Endodermal cell (in vitro differentiated cells): ENCODE results near the gene VPS52. TPM values are rescaled to one million over a fixed set of nuclear protein-coding genes. Genes with fewer than 3 reads are reported as not detected.

Experiments used
- DNase-seq: peaks from one replicate; pipeline ENCODE4 v3.0.0-alpha.2; 2017
- H3K27ac ChIP-seq: 2 replicates; pipeline ENCODE4 v1.5.1; 2013; ENCODE audit warnings: mild to moderate bottlenecking, low read depth, low read length, moderate library complexity
- H3K27me3 ChIP-seq: 2 replicates; pipeline ENCODE4 v1.6.1; 2013; ENCODE audit warnings: mild to moderate bottlenecking, low read length, moderate library complexity; ENCODE audit not compliant: insufficient read depth, control insufficient read depth, poor library complexity, severe bottlenecking
- H3K36me3 ChIP-seq: 2 replicates; pipeline ENCODE4 v1.7.0; 2013; ENCODE audit warnings: mild to moderate bottlenecking, low read length, moderate library complexity; ENCODE audit not compliant: control insufficient read depth, insufficient read depth
- H3K4me1 ChIP-seq: one replicate; pipeline ENCODE4 v1.7.0; 2013; ENCODE audit warnings: low read length; ENCODE audit not compliant: control insufficient read depth, insufficient read depth
- H3K4me3 ChIP-seq: 2 replicates; pipeline ENCODE4 v1.5.1; 2013; ENCODE audit warnings: mild to moderate bottlenecking, low read length, moderate library complexity
- H3K9ac ChIP-seq: 2 replicates; pipeline ENCODE4 v1.6.1; 2013; ENCODE audit warnings: mild to moderate bottlenecking, low read length, moderate library complexity; ENCODE audit not compliant: poor library complexity, severe bottlenecking; ENCODE audit errors: extremely low read depth
- H3K9me3 ChIP-seq: 2 replicates; pipeline ENCODE4 v1.6.1; 2013; ENCODE audit warnings: mild to moderate bottlenecking, low read length, moderate library complexity; ENCODE audit not compliant: control insufficient read depth
- H3K27ac Mint-ChIP-seq: 2 replicates; pipeline ENCODE4 v1.8.0; 2020; ENCODE audit warnings: mixed read lengths
- H3K27me3 Mint-ChIP-seq: 2 replicates; pipeline ENCODE4 v1.8.0; 2021; ENCODE audit warnings: mild to moderate bottlenecking, mixed read lengths; ENCODE audit not compliant: insufficient read depth
- H3K36me3 Mint-ChIP-seq: 2 replicates; pipeline ENCODE4 v1.8.0; 2020; ENCODE audit warnings: low read depth, mixed read lengths
- H3K4me1 Mint-ChIP-seq: 2 replicates; pipeline ENCODE4 v1.8.0; 2020; ENCODE audit warnings: mixed read lengths
- H3K4me3 Mint-ChIP-seq: 2 replicates; pipeline ENCODE4 v1.8.0; 2020; ENCODE audit warnings: mild to moderate bottlenecking, moderate library complexity, mixed read lengths
- H3K9me3 Mint-ChIP-seq: 2 replicates; pipeline ENCODE4 v1.8.0; 2020; ENCODE audit warnings: mild to moderate bottlenecking, mixed read lengths
- WGBS, 2 experiments: methylation state at CpG; one replicate each; pipeline versions ENCODE4 v1.1.5 to v1.1.7; 2013; ENCODE audit warnings: missing lambda C conversion rate in 2 of 2, mixed read lengths in 1 of 2; ENCODE audit not compliant: insufficient coverage in 1 of 2, insufficient read length in 1 of 2; 5-methylcytosine and 5-hydroxymethylcytosine counted together
- total RNA-seq, 2 donors: library from RNA; stranded (reverse); fragmentation: NEBNext Ultra II Directional in 1 of 2; extraction: Animal tissue kit (Norgen Biotek cat#: 25700) in 1 of 2; gene quantifications; 2 replicates in 1 of 2; 3 replicates in 1 of 2; pipeline ENCODE4 v1.2.1, GENCODE V29; 2021
- TF ChIP-seq, protein P1 (sequence below): fragments of 200-600 bp; sonication (generic); conservative IDR thresholded peaks from 2 replicates; pipeline ENCODE4 v1.5.0; 2021; ENCODE audit warnings: antibody characterized with exemption, mild to moderate bottlenecking

The VPS52 gene
- total RNA-seq, 2 donors from 2014 or later: 51.4 to 63.9 TPM

DNA sequence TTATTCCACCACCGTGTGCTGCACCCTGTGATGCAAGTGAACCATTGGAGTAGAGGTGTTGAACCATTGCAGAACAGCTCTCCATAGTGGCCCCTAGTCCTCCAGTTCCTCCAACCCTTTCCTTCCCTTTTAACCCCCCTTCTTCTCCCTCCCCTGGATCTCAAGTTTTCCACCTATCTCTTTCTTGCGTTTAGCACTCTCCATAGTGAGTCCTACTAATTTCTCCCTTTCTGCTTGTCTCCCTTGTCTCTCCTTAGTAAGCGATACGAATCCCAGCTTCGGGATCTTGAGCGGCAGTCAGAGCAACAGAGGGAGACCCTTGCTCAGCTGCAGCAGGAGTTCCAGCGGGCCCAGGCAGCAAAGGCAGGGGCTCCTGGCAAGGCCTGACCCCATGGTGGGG is 18.8 kb upstream of the VPS52 start:
- Histone ChIP-seq H3K9ac (no peak overlapping the region), H3K27ac (no peak overlapping the region), H3K36me3 (peaks cover 42% of the 10 kb centered on the region), H3K9me3 (no peaks in the 10 kb centered on the region), H3K27me3 (no peaks in the 10 kb centered on the region), H3K4me3 (peak overlapping the region; percentile 97), H3K4me1 (no peaks in the 10 kb centered on the region)
- H3K36me3 Mint-ChIP-seq: peaks cover 45% of the 10 kb centered on the region
- peak overlapping the region; percentile 89 for H3K27ac Mint-ChIP-seq
- H3K4me1 Mint-ChIP-seq: peaks cover 13% of the 10 kb centered on the region
- H3K9me3 Mint-ChIP-seq: no peaks in the 10 kb centered on the region
- H3K27me3 Mint-ChIP-seq: no peaks in the 10 kb centered on the region
- WGBS, 2 experiments: 61 to 82% methylated on average over 2 to 7 of the region's 7 CpGs
- H3K4me3 Mint-ChIP-seq: peak overlapping the region; percentile 83
- TF ChIP-seq, protein P1, sequence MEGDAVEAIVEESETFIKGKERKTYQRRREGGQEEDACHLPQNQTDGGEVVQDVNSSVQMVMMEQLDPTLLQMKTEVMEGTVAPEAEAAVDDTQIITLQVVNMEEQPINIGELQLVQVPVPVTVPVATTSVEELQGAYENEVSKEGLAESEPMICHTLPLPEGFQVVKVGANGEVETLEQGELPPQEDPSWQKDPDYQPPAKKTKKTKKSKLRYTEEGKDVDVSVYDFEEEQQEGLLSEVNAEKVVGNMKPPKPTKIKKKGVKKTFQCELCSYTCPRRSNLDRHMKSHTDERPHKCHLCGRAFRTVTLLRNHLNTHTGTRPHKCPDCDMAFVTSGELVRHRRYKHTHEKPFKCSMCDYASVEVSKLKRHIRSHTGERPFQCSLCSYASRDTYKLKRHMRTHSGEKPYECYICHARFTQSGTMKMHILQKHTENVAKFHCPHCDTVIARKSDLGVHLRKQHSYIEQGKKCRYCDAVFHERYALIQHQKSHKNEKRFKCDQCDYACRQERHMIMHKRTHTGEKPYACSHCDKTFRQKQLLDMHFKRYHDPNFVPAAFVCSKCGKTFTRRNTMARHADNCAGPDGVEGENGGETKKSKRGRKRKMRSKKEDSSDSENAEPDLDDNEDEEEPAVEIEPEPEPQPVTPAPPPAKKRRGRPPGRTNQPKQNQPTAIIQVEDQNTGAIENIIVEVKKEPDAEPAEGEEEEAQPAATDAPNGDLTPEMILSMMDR: no peak
- DNase-seq: no peak

DNA sequence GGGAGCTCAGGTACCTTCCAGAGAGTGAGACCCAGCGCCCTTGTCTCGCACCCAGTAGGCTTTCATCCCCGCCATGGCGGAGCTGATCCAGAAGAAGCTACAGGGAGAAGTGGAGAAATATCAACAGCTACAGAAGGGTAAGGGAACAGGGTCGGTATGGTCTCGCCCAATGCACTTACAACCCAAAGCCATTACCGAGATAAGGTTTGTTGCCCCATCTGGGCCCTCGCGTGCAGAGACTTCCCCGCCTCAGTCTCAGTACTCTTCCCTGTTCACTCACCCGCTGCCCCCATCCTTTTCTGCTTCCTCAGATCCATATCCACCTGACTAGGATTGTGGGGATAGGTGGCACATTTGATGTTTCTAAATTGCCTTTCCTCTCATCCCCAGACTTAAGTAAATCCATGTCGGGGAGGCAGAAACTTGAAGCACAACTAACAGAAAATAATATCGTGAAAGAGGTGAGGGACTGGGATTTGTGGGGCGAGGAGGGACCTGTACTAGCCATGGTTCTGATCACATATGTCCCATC is 18.2 kb upstream of the VPS52 start:
- Mint-ChIP-seq H3K36me3 (peaks cover 45% of the 10 kb centered on the region), H3K27ac (peak overlapping the region; percentile 89), H3K4me1 (peaks cover 13% of the 10 kb centered on the region), H3K27me3 (no peaks in the 10 kb centered on the region), H3K9me3 (no peaks in the 10 kb centered on the region), H3K4me3 (peak overlapping the region; percentile 83)
- Histone ChIP-seq H3K27me3 (no peaks in the 10 kb centered on the region), H3K4me3 (peak overlapping the region; percentile 97), H3K4me1 (no peaks in the 10 kb centered on the region), H3K9ac (peak overlapping the region; percentile 70), H3K9me3 (no peaks in the 10 kb centered on the region), H3K27ac (no peak overlapping the region), H3K36me3 (peaks cover 46% of the 10 kb centered on the region)
- DNase-seq: no peak
- TF ChIP-seq, protein P1: no peak
- WGBS, 2 experiments: 4 to 5% methylated on average over 8 to 14 of the region's 14 CpGs

DNA sequence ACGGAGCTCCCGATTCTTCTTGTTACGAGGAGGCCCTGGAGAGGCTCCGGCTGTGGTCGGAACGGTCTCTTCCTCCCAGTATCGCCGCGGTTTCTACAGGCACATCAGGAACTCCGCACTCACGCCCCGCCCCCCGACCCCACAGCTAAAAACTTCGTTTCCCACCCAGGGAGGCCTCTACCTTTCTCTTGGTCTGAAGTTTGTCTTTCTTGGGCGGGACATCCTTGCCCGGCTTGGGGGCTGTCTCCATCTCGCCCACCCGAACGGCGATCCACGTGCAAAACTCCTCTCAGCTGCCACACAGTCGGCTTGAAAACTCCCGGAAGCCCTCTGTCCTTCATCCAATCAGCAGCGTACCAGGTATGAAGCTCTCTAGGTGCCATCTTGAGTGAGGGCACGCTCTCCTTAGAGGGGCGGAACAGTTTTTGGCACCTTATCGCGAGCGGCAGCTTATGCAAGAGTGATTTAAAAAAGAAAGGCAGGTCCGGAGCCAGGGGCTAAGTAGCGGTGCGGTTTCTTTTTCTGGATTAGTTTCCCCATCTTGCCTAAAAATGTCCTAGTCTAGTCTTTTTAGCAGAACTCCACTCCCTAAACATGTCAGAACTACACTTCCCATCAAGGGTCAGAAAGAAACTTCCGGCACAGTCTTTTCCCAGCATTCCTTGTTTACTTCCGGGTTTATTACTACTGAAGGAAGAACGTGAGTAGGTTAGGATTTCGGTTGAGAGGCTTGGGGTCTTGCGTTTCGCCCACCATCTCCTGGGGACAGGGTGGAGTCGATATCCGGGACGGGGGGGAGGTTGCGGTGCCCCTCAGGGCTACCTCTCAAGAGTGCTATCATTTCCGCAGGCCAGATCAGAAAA is 17.5 kb upstream of the VPS52 start, which contains the start of the genes PFDN6 and WDR46:
TSS of gene PFDN6 (plus strand) at position 681 of the 863 bp plus-strand sequence. CDS start 256 bp downstream, outside the sequence.
TSS of gene WDR46 (minus strand) at position 319 of the 863 bp plus-strand sequence. CDS start at position 250, 69 bp downstream.
- Mint-ChIP-seq H3K36me3 (peaks cover 48% of the 10 kb centered on the region), H3K27me3 (no peaks in the 10 kb centered on the region), H3K4me1 (peaks cover 13% of the 10 kb centered on the region), H3K27ac (peak within 1 kb of the TSS; percentile 89), H3K9me3 (no peaks in the 10 kb centered on the region), H3K4me3 (peak within 1 kb of the TSS; percentile 83)
- Histone ChIP-seq H3K4me1 (no peaks in the 10 kb centered on the region), H3K27me3 (no peaks in the 10 kb centered on the region), H3K27ac (no peak within 1 kb of the TSS), H3K9ac (peak within 1 kb of the TSS; percentile 70), H3K9me3 (no peaks in the 10 kb centered on the region), H3K4me3 (peak within 1 kb of the TSS; percentile 97), H3K36me3 (peaks cover 48% of the 10 kb centered on the region)
- DNase-seq: peak; percentile 91
- TF ChIP-seq, protein P1: no peak
- WGBS, 2 experiments: 0% methylated on average over 16 to 43 of the region's 43 CpGs
